OCI-LY3 (cell line): ENCODE data around the gene FBXW7.

Experiments
- EZH2phosphoT487 ChIP-seq: fragments of 200-600 bp; shearing (Covaris generic); IDR thresholded peaks from 2 replicates; pipeline ENCODE4 v1.6.1; 2018; ENCODE audit warnings: antibody characterized with exemption, mixed run types, low read depth
- TF ChIP-seq, protein P1 (sequence below): fragments of 200-600, 300-600 bp; sonication (generic); IDR thresholded peaks from 2 replicates; pipeline ENCODE4 v1.5.1; 2014; ENCODE audit warnings: antibody characterized with exemption, low read length, low read depth

DNA sequence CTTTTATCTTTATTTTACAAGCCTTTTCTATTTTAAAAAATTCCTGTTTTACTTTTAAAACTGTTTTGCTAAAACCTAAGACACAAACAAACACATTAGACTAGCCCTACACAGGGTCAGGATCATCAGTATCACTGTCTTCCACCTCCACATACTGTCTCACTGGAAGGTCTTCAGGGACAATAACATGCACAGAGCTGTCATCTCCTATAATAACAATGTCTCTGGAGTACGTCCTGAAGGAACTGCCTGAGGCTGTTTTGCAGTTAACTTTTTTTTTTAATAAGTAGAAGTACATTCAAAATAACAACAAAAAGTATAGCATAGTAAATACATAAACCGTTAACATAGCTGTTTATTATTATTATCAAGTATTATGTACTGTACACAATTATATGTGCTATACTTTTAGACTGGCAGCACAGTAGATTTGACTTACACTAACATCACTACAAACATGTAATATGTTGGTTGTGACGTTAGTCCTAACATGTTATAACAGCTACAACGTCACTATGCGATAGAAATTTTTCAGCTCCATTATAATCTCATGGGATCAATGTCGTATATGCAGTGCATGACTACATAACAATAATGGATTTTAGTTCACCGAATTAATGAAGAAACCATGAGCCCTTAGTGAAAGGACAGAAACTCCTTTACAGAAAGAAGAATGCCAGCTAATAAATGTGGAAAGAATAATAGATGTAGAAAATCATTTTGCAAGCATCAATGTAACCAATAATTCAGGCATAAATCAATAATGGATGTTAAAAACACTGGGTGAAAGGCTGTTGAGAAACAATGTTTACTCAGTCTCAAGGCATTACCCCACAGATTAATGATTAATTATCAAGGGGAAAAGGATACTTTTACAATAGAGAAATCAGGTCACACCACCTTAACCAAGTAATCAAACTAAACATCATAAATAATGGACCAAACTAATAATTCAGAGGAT is 49.2 kb downstream of the FBXW7 start:
- TF ChIP-seq, protein P1, sequence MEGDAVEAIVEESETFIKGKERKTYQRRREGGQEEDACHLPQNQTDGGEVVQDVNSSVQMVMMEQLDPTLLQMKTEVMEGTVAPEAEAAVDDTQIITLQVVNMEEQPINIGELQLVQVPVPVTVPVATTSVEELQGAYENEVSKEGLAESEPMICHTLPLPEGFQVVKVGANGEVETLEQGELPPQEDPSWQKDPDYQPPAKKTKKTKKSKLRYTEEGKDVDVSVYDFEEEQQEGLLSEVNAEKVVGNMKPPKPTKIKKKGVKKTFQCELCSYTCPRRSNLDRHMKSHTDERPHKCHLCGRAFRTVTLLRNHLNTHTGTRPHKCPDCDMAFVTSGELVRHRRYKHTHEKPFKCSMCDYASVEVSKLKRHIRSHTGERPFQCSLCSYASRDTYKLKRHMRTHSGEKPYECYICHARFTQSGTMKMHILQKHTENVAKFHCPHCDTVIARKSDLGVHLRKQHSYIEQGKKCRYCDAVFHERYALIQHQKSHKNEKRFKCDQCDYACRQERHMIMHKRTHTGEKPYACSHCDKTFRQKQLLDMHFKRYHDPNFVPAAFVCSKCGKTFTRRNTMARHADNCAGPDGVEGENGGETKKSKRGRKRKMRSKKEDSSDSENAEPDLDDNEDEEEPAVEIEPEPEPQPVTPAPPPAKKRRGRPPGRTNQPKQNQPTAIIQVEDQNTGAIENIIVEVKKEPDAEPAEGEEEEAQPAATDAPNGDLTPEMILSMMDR: no peak
- no peak for TF ChIP-seq EZH2phosphoT487
